ENCODE measurements around the gene TSPAN14.

TSPAN14 gene

GRCh38 chr10:80552151-80552646 lies 98.1 kb downstream of the TSPAN14 start:
- DNase-seq = no peak

- DNase-seq = no peak
Measured at GRCh38 chr10:80553436-80553835, 99.3 kb downstream of the TSPAN14 start.

- no peak for DNase-seq
Measured at GRCh38 chr10:80554050-80554449, 99.9 kb downstream of the TSPAN14 start.

GRCh38 chr10:80555415-80555814 lies 101.3 kb downstream of the TSPAN14 start:
- no peak for DNase-seq

- no peak for DNase-seq
Measured at GRCh38 chr10:80561950-80562349, 107.8 kb downstream of the TSPAN14 start.

GRCh38 chr10:80567292-80567691 lies 113.2 kb downstream of the TSPAN14 start:
- no peak for DNase-seq

- no peak for DNase-seq
Measured at GRCh38 chr10:80569131-80569895, 115.2 kb downstream of the TSPAN14 start.

- DNase-seq = no peak
Measured at GRCh38 chr10:80571352-80571751, 117.2 kb downstream of the TSPAN14 start.

GRCh38 chr10:80579181-80579763 lies 125.2 kb downstream of the TSPAN14 start:
- no peak for DNase-seq

- DNase-seq = no peak
Measured at GRCh38 chr10:80579849-80580637, 125.9 kb downstream of the TSPAN14 start.

- DNase-seq = no peak
Measured at GRCh38 chr10:80580638-80581468, 126.7 kb downstream of the TSPAN14 start.

GRCh38 chr10:80581469-80581835 lies 127.3 kb downstream of the TSPAN14 start:
- no peak for DNase-seq

GRCh38 chr10:80582286-80582960 lies 128.3 kb downstream of the TSPAN14 start:
- DNase-seq = no peak
